ENCODE results near the gene SLC44A4.

Gene SLC44A4

GRCh38 chr6:31879901-31880300 is 1.1 kb upstream of the SLC44A4 start:
- peaks cover 34% of the 10 kb centered on the region for H3K36me3 ChIP-seq (ENCODE audit: control insufficient read depth, insufficient read depth, low read length)

DNA sequence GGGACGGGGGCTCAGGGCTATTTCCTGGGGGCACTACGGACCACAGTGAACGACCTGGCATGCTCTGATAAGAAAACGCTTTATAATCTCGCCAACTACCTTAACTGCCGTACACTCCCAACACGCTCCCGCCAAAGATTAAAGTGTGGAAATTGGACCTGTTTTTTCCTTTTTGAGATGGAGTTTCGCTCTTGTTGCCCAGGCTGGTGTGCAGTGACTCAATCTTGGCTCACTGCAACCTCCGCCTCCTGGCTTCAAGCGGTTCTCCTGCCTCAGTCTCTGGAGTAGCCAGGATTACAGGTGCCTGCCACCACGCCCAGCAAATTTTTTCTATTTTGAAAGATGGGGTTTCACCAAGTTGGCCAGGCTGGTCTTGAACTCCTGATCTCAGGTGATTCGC is 346 bp upstream of the SLC44A4 start:
- H3K4me3 ChIP-seq (ENCODE audit: insufficient read depth, low read depth, low read length): no peak overlapping the region
- peaks cover 27% of the 10 kb centered on the region for H3K36me3 ChIP-seq (ENCODE audit: control insufficient read depth, insufficient read depth, low read length)
- WGBS, 2 experiments: 89 to 92% methylated on average over 13 of the region's 13 CpGs
- no peaks in the 10 kb centered on the region for H3K27me3 ChIP-seq (ENCODE audit: control insufficient read depth, insufficient read depth, low read length, poor library complexity, severe bottlenecking)
- H3K27ac ChIP-seq (ENCODE audit: insufficient read depth, low read depth, low read length, poor library complexity, severe bottlenecking): no peak overlapping the region
- H3K4me1 ChIP-seq (ENCODE audit: control insufficient read depth, insufficient read depth, low read length): no peaks in the 10 kb centered on the region
- H3K9me3 ChIP-seq (ENCODE audit: control insufficient read depth, low read length): no peaks in the 10 kb centered on the region

More at GRCh38 chr6:31879901-31880300, 1.1 kb upstream of the SLC44A4 start:
- Histone ChIP-seq H3K4me1 (ENCODE audit: control insufficient read depth, insufficient read depth, low read length) (no peaks in the 10 kb centered on the region), H3K27ac (ENCODE audit: insufficient read depth, low read depth, low read length, poor library complexity, severe bottlenecking) (no peak overlapping the region), H3K27me3 (ENCODE audit: control insufficient read depth, insufficient read depth, low read length, poor library complexity, severe bottlenecking) (no peaks in the 10 kb centered on the region), H3K9me3 (ENCODE audit: control insufficient read depth, low read length) (no peaks in the 10 kb centered on the region), H3K4me3 (ENCODE audit: insufficient read depth, low read depth, low read length) (no peak overlapping the region)
- WGBS, 2 experiments: 92 to 94% methylated on average over 10 of the region's 10 CpGs

GRCh38 chr6:31878222-31878621 is 575 bp downstream of the SLC44A4 start:
- Histone ChIP-seq H3K27me3 (ENCODE audit: control insufficient read depth, insufficient read depth, low read length, poor library complexity, severe bottlenecking) (no peaks in the 10 kb centered on the region), H3K9me3 (ENCODE audit: control insufficient read depth, low read length) (no peaks in the 10 kb centered on the region), H3K4me1 (ENCODE audit: control insufficient read depth, insufficient read depth, low read length) (no peaks in the 10 kb centered on the region), H3K36me3 (ENCODE audit: control insufficient read depth, insufficient read depth, low read length) (peaks cover 17% of the 10 kb centered on the region), H3K27ac (ENCODE audit: insufficient read depth, low read depth, low read length, poor library complexity, severe bottlenecking) (no peak overlapping the region), H3K4me3 (ENCODE audit: insufficient read depth, low read depth, low read length) (no peak overlapping the region)
- 79 to 84% methylated on average over 3 of the region's 3 CpGs for WGBS, 2 experiments

- Histone ChIP-seq H3K27ac (ENCODE audit: insufficient read depth, low read depth, low read length, poor library complexity, severe bottlenecking) (no peak overlapping the region), H3K36me3 (ENCODE audit: control insufficient read depth, insufficient read depth, low read length) (peaks cover 14% of the 10 kb centered on the region), H3K27me3 (ENCODE audit: control insufficient read depth, insufficient read depth, low read length, poor library complexity, severe bottlenecking) (no peaks in the 10 kb centered on the region), H3K9me3 (ENCODE audit: control insufficient read depth, low read length) (no peaks in the 10 kb centered on the region), H3K4me1 (ENCODE audit: control insufficient read depth, insufficient read depth, low read length) (no peaks in the 10 kb centered on the region), H3K4me3 (ENCODE audit: insufficient read depth, low read depth, low read length) (no peak overlapping the region)
- 83 to 86% methylated on average over 10 of the region's 10 CpGs for WGBS, 2 experiments
Observed at GRCh38 chr6:31877651-31878161, 1.1 kb downstream of the SLC44A4 start.

- H3K27me3 ChIP-seq (ENCODE audit: control insufficient read depth, insufficient read depth, low read length, poor library complexity, severe bottlenecking): no peaks in the 10 kb centered on the region
- no peak overlapping the region for H3K4me3 ChIP-seq (ENCODE audit: insufficient read depth, low read depth, low read length)
- WGBS, 2 experiments: 86 to 90% methylated on average over 3 of the region's 3 CpGs
- H3K9me3 ChIP-seq (ENCODE audit: control insufficient read depth, low read length): no peaks in the 10 kb centered on the region
- peaks cover 14% of the 10 kb centered on the region for H3K36me3 ChIP-seq (ENCODE audit: control insufficient read depth, insufficient read depth, low read length)
- H3K27ac ChIP-seq (ENCODE audit: insufficient read depth, low read depth, low read length, poor library complexity, severe bottlenecking): no peak overlapping the region
- no peaks in the 10 kb centered on the region for H3K4me1 ChIP-seq (ENCODE audit: control insufficient read depth, insufficient read depth, low read length)
Observed at GRCh38 chr6:31877125-31877650, 1.6 kb downstream of the SLC44A4 start.

DNA sequence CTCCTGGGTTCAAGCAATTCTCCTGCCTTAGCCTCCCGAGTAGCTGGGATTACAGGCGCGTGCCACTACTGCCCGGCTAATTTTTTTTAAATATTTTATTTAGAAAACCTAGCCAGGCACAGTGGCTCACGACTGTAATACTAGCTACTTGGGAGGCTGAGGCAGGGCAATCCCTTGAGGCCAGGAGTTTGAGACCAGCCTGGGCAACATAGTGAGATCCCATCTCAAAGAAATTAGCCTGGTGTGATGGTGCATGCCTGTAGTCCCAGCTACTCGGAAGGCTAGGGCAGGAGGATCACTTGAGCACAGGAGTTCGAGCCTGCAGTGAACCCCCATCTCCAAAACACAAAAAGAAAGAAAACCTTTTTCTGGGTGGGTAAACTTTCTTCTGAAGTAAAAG is 2.4 kb downstream of the SLC44A4 start:
- H3K36me3 ChIP-seq (ENCODE audit: control insufficient read depth, insufficient read depth, low read length): peaks cover 10% of the 10 kb centered on the region
- H3K9me3 ChIP-seq (ENCODE audit: control insufficient read depth, low read length): no peaks in the 10 kb centered on the region
- no peaks in the 10 kb centered on the region for H3K4me1 ChIP-seq (ENCODE audit: control insufficient read depth, insufficient read depth, low read length)
- H3K27ac ChIP-seq (ENCODE audit: insufficient read depth, low read depth, low read length, poor library complexity, severe bottlenecking): no peak overlapping the region
- WGBS, 2 experiments: 89 to 95% methylated on average over 7 of the region's 7 CpGs
- H3K4me3 ChIP-seq (ENCODE audit: insufficient read depth, low read depth, low read length): no peak overlapping the region
- no peaks in the 10 kb centered on the region for H3K27me3 ChIP-seq (ENCODE audit: control insufficient read depth, insufficient read depth, low read length, poor library complexity, severe bottlenecking)

GRCh38 chr6:31875877-31876276 is 2.9 kb downstream of the SLC44A4 start:
- Histone ChIP-seq H3K27ac (ENCODE audit: insufficient read depth, low read depth, low read length, poor library complexity, severe bottlenecking) (no peak overlapping the region), H3K9me3 (ENCODE audit: control insufficient read depth, low read length) (no peaks in the 10 kb centered on the region), H3K4me3 (ENCODE audit: insufficient read depth, low read depth, low read length) (no peak overlapping the region), H3K27me3 (ENCODE audit: control insufficient read depth, insufficient read depth, low read length, poor library complexity, severe bottlenecking) (no peaks in the 10 kb centered on the region), H3K36me3 (ENCODE audit: control insufficient read depth, insufficient read depth, low read length) (peaks cover 6% of the 10 kb centered on the region), H3K4me1 (ENCODE audit: control insufficient read depth, insufficient read depth, low read length) (peaks cover 5% of the 10 kb centered on the region)
- WGBS, 2 experiments: 83 to 86% methylated on average over 5 of the region's 5 CpGs

- no peaks in the 10 kb centered on the region for H3K9me3 ChIP-seq (ENCODE audit: control insufficient read depth, low read length)
- no peak overlapping the region for H3K27ac ChIP-seq (ENCODE audit: insufficient read depth, low read depth, low read length, poor library complexity, severe bottlenecking)
- H3K4me1 ChIP-seq (ENCODE audit: control insufficient read depth, insufficient read depth, low read length): peaks cover 8% of the 10 kb centered on the region
- H3K36me3 ChIP-seq (ENCODE audit: control insufficient read depth, insufficient read depth, low read length): no peaks in the 10 kb centered on the region
- WGBS, 2 experiments: 94 to 95% methylated on average over 5 of the region's 5 CpGs
- H3K27me3 ChIP-seq (ENCODE audit: control insufficient read depth, insufficient read depth, low read length, poor library complexity, severe bottlenecking): no peaks in the 10 kb centered on the region
- H3K4me3 ChIP-seq (ENCODE audit: insufficient read depth, low read depth, low read length): no peak overlapping the region
Observed at GRCh38 chr6:31874836-31875572, 3.8 kb downstream of the SLC44A4 start.

GRCh38 chr6:31874084-31874670 is 4.6 kb downstream of the SLC44A4 start:
- 83 to 87% methylated on average over 4 of the region's 4 CpGs for WGBS, 2 experiments
- H3K4me3 ChIP-seq (ENCODE audit: insufficient read depth, low read depth, low read length): no peak overlapping the region
- H3K9me3 ChIP-seq (ENCODE audit: control insufficient read depth, low read length): no peaks in the 10 kb centered on the region
- peaks cover 8% of the 10 kb centered on the region for H3K4me1 ChIP-seq (ENCODE audit: control insufficient read depth, insufficient read depth, low read length)
- H3K27me3 ChIP-seq (ENCODE audit: control insufficient read depth, insufficient read depth, low read length, poor library complexity, severe bottlenecking): no peaks in the 10 kb centered on the region
- H3K27ac ChIP-seq (ENCODE audit: insufficient read depth, low read depth, low read length, poor library complexity, severe bottlenecking): no peak overlapping the region
- H3K36me3 ChIP-seq (ENCODE audit: control insufficient read depth, insufficient read depth, low read length): no peaks in the 10 kb centered on the region

- no peaks in the 10 kb centered on the region for H3K36me3 ChIP-seq (ENCODE audit: control insufficient read depth, insufficient read depth, low read length)
- H3K4me1 ChIP-seq (ENCODE audit: control insufficient read depth, insufficient read depth, low read length): peaks cover 8% of the 10 kb centered on the region
- H3K27ac ChIP-seq (ENCODE audit: insufficient read depth, low read depth, low read length, poor library complexity, severe bottlenecking): no peak overlapping the region
- 77 to 80% methylated on average over 9 of the region's 9 CpGs for WGBS, 2 experiments
- no peaks in the 10 kb centered on the region for H3K9me3 ChIP-seq (ENCODE audit: control insufficient read depth, low read length)
- H3K4me3 ChIP-seq (ENCODE audit: insufficient read depth, low read depth, low read length): no peak overlapping the region
- H3K27me3 ChIP-seq (ENCODE audit: control insufficient read depth, insufficient read depth, low read length, poor library complexity, severe bottlenecking): no peaks in the 10 kb centered on the region
Observed at GRCh38 chr6:31871046-31871659, 7.6 kb downstream of the SLC44A4 start.
